MM.1S (cell line): Measurements from ENCODE around the gene PRKCA.

Experiments used
- CTCF ChIP-seq: fragments of 300-600 bp; sonication (generic); IDR thresholded peaks from 2 replicates; pipeline ENCODE4 v1.5.1; 2016; ENCODE audit warnings: antibody characterized with exemption, low read length, mixed read lengths
- EZH2 ChIP-seq: fragments of 300-600 bp; sonication (generic); optimal IDR thresholded peaks from 2 replicates; pipeline ENCODE3; 2017; ENCODE audit warnings: low read depth, mild to moderate bottlenecking, antibody characterized with exemption, low read length, mixed read lengths

- TF ChIP-seq CTCF: no peak
- TF ChIP-seq EZH2: no peak
Observed at GRCh38 chr17:66634193-66634592, 331.8 kb downstream of the PRKCA start.
